NCI-H748 (cell line): ENCODE results near the gene KCTD15.

Experiments used
- DNase-seq: peaks from one replicate; lab custom pipeline; 2025; ENCODE audit not compliant: unreplicated experiment; lab: John Stamatoyannopoulos, UW

KCTD15 gene

GRCh38 chr19:33796164-33796875, at the start of gene KCTD15:
KCTD15 (plus strand) TSS chr19:33796870; CDS start chr19:33800455, 3,585 bp downstream.
- peak; percentile 81 for DNase-seq

- no peak for DNase-seq
Measured at GRCh38 chr19:33747273-33747672, 49.4 kb upstream of the KCTD15 start.

GRCh38 chr19:33748231-33748630, 48.4 kb upstream of the KCTD15 start:
- no peak for DNase-seq

- no peak for DNase-seq
Measured at GRCh38 chr19:33749016-33749415, 47.7 kb upstream of the KCTD15 start.

GRCh38 chr19:33749619-33750175, 47.0 kb upstream of the KCTD15 start:
- DNase-seq: no peak

GRCh38 chr19:33750587-33751435, 45.9 kb upstream of the KCTD15 start:
- DNase-seq: no peak

GRCh38 chr19:33751436-33751770, 45.3 kb upstream of the KCTD15 start:
- DNase-seq: no peak

- no peak for DNase-seq
Measured at GRCh38 chr19:33752018-33752800, 44.5 kb upstream of the KCTD15 start.

- DNase-seq: no peak
Measured at GRCh38 chr19:33752945-33753344, 43.7 kb upstream of the KCTD15 start.

- DNase-seq: no peak
Measured at GRCh38 chr19:33754361-33754760, 42.3 kb upstream of the KCTD15 start.

GRCh38 chr19:33755099-33756035, 41.3 kb upstream of the KCTD15 start:
- DNase-seq: peak; percentile 26

- no peak for DNase-seq
Measured at GRCh38 chr19:33756177-33756576, 40.5 kb upstream of the KCTD15 start.

GRCh38 chr19:33758541-33759013, 38.1 kb upstream of the KCTD15 start:
- DNase-seq: no peak

- DNase-seq: no peak
Measured at GRCh38 chr19:33759356-33759755, 37.3 kb upstream of the KCTD15 start.

- no peak for DNase-seq
Measured at GRCh38 chr19:33763633-33764371, 32.9 kb upstream of the KCTD15 start.

- DNase-seq: no peak
Measured at GRCh38 chr19:33766623-33767022, 30.0 kb upstream of the KCTD15 start.

- DNase-seq: no peak
Measured at GRCh38 chr19:33767898-33768413, 28.7 kb upstream of the KCTD15 start.

- no peak for DNase-seq
Measured at GRCh38 chr19:33769208-33769607, 27.5 kb upstream of the KCTD15 start.

- DNase-seq: no peak
Measured at GRCh38 chr19:33770107-33770506, 26.6 kb upstream of the KCTD15 start.
